GM19351 (cell line): ENCODE data around the gene KLC3.

Experiments
- ATAC-seq: cut with Tn5 transposase; IDR thresholded peaks from one replicate; pipeline ENCODE4 v1.9.1; 2021; ENCODE audit warnings: mild to moderate bottlenecking, moderate library complexity; ENCODE audit not compliant: unreplicated experiment

The KLC3 gene

GRCh38 chr19:45370410-45371204 is 30.1 kb downstream of the KLC3 start, which contains the start of gene ERCC2:
ERCC2 (minus strand) TSS chr19:45370573; CDS start chr19:45370540, 33 bp downstream.
- peak; percentile 99 for ATAC-seq

- ATAC-seq: no peak
Observed at GRCh38 chr19:45376045-45376724, 35.6 kb downstream of the KLC3 start.

GRCh38 chr19:45380107-45380506 is 39.6 kb downstream of the KLC3 start:
- ATAC-seq: no peak

GRCh38 chr19:45382426-45382825 is 41.9 kb downstream of the KLC3 start:
- no peak for ATAC-seq

- no peak for ATAC-seq
Observed at GRCh38 chr19:45385392-45386221, 45.1 kb downstream of the KLC3 start.

GRCh38 chr19:45391346-45391745 is 50.8 kb downstream of the KLC3 start:
- no peak for ATAC-seq

- ATAC-seq: no peak
Observed at GRCh38 chr19:45391871-45392665, 51.5 kb downstream of the KLC3 start.

- no peak for ATAC-seq
Observed at GRCh38 chr19:45395821-45396617, 55.5 kb downstream of the KLC3 start.

GRCh38 chr19:45400192-45400591 is 59.6 kb downstream of the KLC3 start:
- ATAC-seq: no peak
